Stimulated activated CD4-positive, alpha-beta T cell treated with anti-CD3 and anti-CD28 coated beads, TNF-alpha, amount 100 ng/mL, for 48 hours (primary cell): ENCODE measurements around the gene COL8A2.
A peak's percentile ranks its signal among the peaks of the same experiment; 100 is the strongest.

Experiments used
- DNase-seq, 3 donors: peaks; one replicate each; pipeline ENCODE4 v3.0.0-alpha.2; 2020; ENCODE audit warnings: low read depth in 3 of 3

Gene COL8A2

DNA sequence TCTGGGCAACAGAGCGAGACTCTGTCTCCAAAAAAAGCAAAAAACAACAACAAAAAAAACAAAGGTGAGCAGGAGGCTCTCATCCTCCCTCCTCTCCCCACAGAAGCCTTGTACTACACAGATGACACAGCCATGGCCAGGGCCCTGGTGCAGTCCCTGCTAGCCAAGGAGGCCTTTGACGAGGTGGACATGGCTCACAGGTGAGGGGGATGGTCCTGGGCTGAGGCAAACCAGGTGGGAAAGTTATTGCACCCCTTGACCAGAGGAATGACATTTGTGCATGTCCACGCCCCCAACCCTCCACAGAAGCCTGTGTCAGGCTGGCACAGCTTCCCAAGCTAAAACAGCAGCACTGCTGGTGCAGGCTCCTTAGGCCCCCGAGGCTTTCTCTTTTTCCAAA is 33.9 kb downstream of the COL8A2 start:
- DNase-seq: no peak

DNA sequence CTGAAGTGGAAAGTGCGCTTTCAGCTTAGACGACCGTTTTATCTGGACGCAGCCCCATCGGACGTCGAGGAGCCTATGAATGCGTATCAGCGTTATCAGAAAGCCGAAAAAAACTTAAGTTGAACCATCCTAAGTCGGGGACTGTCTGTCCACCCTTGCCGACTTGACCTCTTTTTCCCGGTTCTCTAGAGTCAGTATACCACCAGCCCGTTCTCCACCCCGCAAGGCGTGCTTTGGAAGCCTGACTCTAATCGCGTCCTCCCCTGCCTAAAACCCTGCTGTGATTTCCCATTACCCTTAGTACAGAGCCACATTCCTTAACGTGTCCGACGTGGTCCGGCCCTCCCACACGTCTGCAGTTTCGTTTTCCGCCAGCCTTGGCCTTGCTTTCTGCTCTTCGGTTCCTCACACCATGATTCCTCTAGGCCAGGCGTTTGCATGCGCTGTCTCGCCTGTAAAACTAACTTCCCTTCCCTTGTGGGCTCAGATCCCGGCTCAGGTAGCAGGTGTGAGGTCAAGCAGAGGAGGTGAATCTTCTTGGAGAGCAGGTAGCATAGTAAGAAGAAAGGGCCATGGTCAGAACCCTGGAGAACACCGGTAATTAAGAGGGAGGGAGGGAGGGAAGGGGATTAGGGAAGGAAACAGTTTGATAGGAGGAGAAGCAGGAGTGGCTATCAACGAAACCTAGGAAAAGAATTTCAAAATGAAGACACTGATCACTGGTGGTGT is 35.5 kb downstream of the COL8A2 start:
- no peak for DNase-seq

DNA sequence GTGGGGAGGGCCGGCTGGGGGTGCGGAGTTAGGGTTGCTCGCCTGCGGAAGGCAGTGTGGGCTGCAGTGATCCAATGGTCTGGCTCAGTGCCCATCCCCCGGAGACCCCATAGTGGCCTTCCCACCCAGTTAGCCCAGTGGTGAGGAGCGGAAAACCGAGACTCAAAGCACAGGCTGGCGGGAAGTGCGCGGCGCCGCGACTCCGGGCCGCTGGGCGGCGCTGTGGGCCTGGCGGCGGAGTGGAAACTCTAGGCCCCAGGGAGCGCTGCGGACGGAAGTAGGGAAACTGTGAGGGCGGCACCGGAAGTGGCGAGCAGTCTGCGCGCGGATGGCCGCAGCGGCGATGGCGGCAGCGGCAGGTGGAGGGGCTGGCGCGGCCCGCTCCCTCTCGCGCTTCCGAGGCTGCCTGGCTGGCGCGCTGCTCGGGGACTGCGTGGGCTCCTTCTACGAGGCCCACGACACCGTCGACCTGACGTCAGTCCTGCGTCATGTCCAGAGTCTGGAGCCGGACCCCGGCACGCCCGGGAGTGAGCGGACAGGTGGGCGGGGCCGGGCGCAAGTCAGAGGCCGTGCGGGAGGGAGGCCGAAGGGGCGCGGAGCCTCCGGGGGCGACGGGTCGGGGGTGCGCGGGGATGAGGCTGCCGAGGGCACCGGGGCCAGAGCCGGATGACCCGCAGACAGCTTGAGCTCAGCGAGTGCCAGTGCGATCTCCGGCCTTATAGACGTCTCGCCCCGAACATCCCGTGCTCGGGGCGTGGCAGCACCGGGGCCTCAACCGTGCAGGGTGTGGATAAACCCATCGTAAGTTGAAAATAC is 36.2 kb downstream of the COL8A2 start, which contains the start of gene ADPRS:
ADPRS (plus strand) TSS at position 316 of the 816 bp plus-strand sequence; CDS start at position 329, 13 bp downstream.
- peak; percentile 85 to 88 (median 85) for DNase-seq

DNA sequence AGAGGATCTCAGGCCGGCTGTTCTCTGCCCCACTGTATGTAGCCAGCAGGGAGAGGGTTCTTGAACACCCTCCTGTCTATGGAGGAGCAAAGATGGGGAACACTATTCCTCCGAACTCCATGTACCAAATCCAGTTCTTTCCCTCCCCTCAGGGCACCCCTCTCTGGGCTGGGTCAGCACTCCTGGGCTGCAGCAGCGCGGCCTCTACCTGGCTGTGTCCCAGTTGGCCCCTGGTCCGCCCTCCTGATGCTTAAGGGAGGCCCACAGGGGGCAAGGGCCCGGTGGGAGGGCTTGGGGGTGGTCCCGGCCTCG is 36.8 kb downstream of the COL8A2 start:
- DNase-seq: no peak

DNA sequence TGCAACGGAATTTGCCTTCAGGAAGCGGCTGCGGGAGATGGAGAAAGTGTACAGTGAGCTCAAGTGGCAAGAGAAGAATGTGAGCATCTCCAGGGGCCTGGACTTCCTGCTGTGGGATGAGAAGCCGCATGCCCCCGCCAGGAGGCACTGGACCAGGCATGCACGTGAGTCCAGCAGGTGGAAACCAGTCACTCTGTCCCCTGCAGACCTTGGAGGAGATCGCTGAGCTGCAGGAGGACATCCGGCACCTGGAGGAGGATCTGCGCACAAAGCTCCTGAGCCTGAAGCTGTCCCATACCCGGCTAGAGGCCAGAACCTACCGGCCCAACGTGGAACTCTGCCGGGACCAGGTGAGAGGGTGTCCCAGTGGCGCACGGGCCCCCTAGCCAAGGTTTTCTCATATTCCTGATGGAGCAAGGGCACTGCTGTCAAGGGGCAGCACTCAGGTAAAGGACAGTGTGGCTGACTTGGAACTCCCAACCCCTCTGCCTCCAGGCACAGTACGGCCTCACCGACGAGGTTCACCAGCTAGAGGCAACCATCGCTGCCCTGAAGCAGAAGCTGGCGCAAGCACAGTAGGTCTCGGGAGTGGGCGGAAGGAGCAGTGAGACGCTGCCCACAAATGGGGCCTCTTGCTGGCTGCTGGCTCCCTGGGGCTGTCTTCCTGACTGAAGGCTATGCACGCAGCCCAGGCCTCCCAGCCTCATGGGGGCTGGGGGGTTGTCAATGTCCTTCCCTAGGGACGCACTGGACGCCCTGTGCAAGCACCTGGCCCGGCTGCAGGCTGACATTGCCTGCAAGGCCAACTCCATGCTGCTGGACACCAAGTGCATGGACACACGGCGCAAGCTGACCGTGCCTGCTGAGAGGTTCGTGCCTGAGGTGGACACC is 37.5 kb downstream of the COL8A2 start:
- no peak for DNase-seq

DNA sequence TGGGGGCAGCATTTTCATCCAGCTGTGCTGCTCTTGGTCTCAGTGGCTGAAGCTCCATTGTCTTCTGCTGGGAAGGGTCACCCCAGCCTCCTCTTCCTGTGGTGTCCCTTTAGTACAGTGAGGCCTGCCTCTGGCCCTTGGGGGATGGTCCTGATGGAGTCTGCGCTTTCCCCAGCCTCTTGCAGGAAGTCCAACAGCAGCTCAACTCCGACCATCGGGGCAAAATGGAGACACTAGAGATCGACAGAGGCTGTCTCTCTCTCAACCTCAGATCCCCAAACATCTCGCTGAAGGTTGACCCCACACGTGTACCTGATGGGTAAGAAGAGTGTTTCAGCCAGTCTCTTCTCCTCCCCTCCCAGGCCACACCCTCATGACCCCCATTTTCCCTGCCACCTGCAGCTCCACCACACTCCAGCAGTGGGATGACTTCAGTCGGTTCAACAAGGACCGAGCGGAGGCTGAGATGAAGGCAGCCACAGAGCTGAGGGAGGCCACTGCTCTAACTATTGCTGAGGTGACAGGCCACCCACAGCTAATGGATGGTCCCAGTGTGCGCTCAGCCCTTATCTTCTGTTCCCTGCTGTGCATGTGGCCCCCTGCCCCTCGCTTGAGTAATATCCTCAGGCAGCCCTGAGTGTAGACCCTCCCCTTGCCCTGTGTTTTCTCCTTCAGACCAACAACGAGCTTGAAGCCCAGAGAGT is 38.3 kb downstream of the COL8A2 start:
- no peak for DNase-seq

DNA sequence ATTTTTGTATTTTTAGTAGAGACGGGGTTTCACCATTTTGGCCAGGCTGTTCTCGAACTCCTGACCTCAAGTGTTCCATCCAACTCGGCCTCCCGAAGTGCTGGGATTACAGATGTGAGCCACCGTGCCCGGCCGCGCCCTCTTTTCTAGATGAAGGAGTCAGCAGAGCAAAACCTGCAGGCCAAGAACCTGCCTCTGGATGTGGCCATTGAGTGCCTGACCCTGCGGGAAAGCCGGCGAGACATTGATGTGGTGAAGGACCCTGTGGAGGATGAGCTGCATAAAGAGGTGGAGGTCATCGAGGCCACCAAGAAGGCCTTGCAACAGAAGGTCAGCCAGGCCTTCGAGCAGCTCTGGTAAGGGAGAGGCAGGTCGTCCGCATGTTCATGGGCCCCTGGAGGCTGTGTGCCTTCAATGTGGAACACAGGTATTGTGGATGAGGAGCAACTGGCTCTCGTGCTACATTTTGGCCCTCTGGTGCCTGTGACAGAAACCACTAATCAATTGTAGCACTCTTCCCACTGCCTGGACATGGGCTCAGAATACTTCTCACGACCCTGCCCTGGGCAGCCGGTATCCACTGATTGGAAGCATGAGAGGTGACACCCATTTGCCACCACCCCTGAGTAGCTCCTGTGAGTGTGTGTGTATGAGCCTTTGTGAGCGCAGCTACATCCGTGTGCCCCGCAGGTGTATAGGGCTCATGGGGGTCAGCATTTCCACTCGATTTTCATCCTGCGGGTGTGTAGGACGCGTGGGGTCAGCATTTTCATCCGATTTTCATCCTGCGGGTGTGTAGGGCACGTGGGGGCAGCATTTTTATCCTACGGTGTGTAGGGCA is 39.1 kb downstream of the COL8A2 start:
- no peak for DNase-seq

DNA sequence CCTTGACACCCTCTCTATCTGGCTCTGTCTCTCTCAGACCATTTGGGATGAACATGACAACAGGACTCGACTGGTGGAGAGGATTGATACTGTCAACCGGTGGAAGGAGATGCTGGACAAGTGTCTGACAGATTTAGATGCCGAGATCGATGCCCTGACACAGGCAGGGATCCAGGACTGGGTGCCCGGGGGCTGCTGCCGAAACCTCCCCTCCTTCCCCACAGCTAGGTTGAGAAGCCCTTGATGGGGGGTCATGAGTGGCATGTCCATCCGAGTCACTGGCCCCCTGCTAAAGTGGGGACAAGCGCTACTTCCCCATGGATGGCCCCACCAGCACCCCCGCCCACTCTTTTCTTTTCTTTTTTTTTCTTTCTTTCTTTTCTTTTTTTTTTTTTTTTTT is 39.9 kb downstream of the COL8A2 start:
- no peak for DNase-seq

DNA sequence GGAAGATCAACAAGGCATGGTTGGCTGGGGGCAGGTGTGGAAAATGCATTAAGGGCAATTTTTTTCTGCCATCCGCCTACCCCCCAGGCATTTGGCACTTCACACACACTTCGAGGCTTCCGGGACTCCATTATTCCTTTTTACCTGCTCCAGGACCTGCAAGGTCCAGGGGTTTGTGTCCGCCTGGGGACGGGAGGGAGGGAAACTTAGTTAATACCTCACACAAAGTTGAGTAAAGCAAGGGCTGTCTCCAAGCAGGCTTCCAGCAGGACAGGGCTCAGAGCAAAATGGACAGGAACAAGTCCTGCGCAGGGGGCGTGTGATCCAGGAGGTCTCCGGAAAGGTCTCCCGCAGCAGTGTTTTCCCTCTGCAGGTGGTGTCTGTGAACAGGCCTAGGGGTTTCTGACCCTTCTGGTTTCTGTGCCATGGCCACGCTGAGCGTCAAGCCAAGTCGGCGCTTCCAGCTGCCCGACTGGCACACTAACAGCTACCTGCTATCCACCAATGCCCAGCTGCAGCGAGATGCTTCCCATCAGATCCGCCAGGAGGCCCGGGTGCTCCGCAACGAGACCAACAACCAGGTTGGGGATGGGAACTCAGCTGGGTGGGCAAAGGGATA is 40.4 kb downstream of the COL8A2 start:
- no peak for DNase-seq

DNA sequence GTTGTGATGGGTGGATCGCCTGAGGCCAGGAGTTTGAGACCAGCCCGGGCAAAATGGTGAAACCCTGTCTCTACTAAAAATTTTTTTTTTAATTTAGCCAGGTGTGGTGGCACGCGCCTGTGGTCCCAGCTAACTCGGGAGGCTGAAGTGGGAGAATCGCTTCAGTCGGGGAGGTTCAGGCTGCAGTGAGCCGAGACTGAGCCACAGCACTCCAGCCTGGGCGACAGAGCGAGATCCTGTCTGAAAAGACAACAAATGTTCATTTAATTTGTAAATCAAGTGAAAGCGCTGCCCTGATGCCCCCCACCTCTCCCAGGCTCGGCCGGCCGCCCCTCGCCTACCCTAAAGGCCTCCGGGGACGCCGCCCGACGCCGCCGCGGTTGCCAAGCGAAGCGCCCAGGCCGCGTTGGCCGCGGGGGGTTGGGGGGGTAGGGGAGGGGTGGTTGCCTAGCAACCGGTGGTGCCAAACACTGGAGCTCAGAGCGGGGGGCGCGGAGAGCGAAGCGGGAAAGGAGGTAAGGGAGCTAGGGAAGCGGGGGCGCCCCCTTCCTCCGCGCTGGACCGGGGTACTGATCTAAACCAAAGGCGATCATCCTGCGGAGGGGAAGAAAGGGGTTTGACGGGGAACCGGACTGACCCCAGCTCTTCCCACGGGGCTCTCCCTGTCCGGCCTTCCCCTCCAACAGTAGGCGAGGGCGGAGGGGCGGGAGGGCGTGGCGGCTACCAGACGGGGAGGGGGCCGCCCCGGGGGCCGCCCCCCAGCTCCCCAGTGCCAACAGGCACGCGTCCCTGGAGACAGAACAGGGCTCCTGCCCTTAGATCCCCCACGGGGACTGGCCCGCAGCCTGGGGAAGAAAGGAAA is 41.2 kb downstream of the COL8A2 start, which contains the start of gene TEKT2:
TEKT2 (plus strand) TSS at position 460 of the 862 bp plus-strand sequence. CDS start 828 bp downstream, outside the sequence.
- no peak for DNase-seq

DNA sequence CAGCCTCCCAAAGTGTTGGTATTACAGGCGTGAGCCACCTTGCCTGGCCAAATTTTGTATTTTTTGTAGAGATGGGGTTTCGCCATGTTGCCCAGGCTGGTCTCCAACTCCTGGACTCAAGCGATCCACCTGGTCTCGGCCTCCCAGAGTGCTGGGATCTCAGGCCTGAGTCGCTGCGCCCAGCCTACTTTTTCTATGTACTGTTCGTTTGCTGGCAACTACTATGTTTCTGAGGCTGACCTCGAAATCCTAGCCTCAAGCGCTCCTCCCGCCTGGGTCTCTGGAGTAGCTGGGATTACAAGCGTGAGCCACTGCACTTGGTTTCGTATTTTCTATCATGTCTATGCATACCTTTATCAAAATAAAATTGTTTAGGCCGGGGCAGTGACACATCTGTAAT is 41.8 kb downstream of the COL8A2 start:
- DNase-seq: no peak

DNA sequence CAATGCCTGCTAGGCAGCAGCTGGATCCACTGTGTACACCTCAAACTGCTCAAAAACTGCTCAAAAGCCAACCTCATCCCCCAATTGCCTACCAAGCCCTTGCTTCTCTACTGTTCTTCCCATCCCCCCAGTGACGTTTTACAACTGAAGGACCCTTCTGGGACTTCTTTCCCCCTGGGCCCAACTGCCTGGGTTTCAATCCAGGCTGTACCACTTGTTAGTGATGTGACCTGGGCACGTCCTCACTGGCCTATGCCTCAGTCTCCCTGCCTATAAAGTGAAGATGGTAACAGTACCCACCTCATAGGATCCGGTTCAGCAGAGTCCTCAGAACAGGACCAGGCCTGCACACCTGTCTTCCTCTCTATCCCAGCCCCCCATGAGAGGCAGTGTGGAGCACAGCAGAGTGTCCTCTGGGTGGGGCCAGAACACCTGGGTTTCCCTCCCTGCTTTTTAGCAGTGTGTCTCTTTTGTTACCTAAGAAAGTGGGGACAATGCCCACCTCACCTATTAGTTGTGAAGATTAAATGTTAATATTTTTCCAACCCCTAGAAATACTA is 43.0 kb downstream of the COL8A2 start:
- DNase-seq: no peak

DNA sequence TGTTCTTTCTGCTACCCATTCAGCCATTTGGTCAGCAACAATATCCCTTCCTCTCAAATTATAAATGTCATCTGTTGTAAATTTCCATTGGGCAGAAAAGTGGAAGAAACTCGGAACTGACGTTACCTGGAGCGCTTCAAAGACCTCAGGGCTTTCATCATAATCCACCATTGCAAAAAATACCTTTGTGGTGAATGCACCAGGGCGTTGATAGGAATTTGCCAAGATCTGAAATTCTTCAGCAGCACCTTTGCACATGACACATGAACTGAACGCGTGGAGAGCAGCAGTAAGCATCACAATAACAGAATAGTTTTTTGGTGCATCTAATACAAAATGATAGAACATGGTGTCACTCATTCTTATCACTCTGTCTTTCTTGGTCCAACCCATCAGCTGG is 44.2 kb downstream of the COL8A2 start:
- DNase-seq: no peak

DNA sequence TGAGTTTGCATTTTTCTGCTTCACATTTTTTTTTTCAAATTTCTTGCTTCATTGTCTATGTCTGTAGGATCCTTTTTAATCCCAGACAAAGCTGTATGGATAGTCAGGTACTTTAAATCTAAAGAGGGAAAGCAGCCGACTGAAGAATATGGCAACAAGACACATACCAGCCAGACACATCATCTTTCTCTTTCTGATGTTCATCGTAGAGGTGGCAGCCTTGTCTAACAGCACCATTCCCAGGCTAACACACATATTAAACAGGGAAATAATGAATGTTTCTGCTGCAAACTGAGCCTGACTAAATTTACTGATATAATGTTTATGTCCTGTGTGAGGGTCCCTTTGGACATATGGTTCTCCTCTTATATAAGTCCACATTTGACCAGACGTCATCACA is 44.8 kb downstream of the COL8A2 start:
- no peak for DNase-seq

DNA sequence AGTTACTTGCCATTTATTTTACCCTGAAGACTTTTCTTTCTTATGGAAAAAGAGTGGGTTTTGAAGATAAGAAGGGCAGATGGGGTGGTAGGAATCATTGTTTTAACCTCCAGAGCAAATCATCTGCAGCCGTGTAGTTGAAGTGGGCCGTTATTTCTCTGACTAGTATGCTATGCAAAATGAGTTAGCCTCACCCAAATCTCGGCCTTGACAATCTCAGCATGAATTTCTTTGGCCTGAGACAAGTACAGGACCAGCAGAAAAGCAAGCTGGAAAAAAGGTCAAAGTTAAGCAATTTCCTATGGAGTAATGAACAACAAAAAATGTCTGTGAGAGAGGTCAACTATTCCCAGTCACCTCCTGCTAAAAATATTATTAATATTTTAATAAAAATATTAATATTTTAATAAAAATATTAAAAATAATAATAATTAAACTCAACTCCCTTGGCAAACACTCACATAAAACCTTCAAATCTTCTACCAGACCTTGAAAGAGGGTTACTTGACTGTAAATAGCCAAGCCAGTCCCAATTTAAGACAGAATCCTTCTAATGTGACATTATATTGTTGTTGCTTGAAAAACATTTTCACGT is 47.9 kb downstream of the COL8A2 start:
- DNase-seq: no peak

DNA sequence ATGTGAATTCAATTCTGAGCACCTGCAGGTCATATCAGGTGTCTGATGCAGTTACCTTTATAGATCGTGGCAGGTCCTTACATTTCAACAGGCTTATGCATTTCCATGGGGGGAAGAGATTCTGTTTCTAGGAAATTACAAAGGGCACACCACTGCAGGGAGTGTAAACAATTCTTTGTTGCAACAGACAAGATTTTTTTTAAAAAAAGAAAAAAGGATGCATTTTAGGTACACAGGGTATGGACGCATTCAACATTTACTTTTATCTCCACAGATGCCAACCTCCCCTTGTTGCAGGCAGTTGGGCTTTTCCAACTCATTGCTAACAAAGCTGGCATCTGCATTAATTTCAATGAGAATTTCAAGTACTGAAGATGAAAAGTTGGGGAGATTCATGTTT is 54.7 kb downstream of the COL8A2 start:
- no peak for DNase-seq

DNA sequence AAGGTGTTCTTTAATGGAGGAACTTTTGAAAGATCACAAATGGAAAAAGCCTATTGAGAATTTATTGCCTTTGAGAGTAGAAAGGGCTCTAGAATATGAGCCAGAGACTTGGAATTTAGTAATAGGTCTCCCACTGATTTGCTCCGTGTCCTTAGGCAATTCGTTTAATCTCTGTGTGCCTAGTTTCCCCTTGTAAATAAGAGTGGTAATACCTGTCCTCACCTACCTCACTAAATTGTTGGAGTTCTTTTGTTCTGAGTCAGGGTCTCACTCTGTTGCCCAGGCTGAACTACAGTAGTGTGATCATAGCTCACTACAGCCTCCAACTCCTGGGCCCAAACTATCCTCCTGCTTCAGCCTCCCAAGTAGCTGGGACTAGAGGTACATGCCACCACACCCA is 56.2 kb downstream of the COL8A2 start:
- no peak for DNase-seq

DNA sequence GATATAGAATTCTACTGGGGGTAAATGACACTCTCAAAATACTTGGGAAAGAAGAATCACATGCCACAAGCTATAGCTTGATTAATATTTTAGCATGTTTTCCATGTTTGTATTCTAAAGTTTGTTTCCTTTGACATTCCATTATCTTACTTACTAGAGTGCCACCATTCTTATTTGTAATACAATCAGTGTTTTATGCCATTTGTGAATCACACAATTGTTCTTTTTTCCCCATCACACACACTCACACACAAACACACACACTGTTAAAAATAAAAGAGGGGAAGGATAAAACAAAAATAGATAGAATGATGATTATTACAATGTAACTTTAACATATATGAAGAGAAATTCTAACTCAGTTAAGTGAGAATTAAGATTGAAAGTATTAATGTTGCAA is 57.2 kb downstream of the COL8A2 start:
- no peak for DNase-seq

DNA sequence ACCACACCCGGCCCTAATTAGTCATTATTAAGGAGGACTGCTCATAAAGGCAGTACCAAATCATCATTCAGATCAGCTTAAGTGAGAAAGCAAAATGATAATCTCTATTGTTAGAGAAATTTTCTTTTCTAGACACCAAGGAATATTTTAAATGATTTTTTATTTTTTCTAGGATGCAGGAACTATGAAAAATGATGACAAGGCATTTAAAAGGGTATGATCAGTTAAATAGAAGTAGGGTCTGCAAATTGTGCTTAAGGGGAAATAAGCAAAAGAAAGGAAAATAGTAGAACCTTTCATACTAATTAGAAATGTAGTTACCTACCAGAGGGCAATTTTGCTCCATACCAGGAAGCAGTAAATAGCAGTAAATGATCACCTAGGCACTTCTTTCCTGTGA is 62.7 kb downstream of the COL8A2 start:
- no peak for DNase-seq
